Pons (tissue), 1 donor: Measurements from ENCODE around the gene SNAPC2.

ENCODE experiments used
- DNase-seq: peaks from one replicate; pipeline ENCODE4 v3.0.0-alpha.2; 2016; ENCODE audit warnings: low spot score

SNAPC2 gene

GRCh38 chr19:7968008-7968795, 48.1 kb downstream of the SNAPC2 start:
- DNase-seq = no peak

- DNase-seq = no peak
Measured at GRCh38 chr19:7968796-7969554, 48.8 kb downstream of the SNAPC2 start.

- no peak for DNase-seq
Measured at GRCh38 chr19:7969555-7969939, 49.4 kb downstream of the SNAPC2 start.

- no peak for DNase-seq
Measured at GRCh38 chr19:7970716-7971448, 50.7 kb downstream of the SNAPC2 start.

GRCh38 chr19:7971553-7972520, 51.7 kb downstream of the SNAPC2 start:
- DNase-seq = no peak
